GM12878 (cell line): Measurements from ENCODE around the gene ACTL10. TPM values are rescaled to one million over a fixed set of nuclear protein-coding genes. Genes with fewer than 3 reads are reported as not detected.

Source experiments
- ATAC-seq: fragments of 200-7000 bp; cut with Tn5 transposase; 3 replicates; pipeline ENCODE4 v1.9.1; 2020; ENCODE audit warnings: mild to moderate bottlenecking, moderate library complexity
- BruUV-seq: library from RNA; stranded (reverse); fragments of 400-500 nt; replicated peaks from 2 replicates; lab custom pipeline; 2021; lab: Mats Ljungman, UMichigan
- CTCF ChIA-PET: fragments of 300-600 bp; sonication (Branson Sonifier 250); formaldehyde crosslinking; extraction: SDS; loops from one replicate; lab custom pipeline; 2021; ENCODE audit warnings: inconsistent platforms; lab: Yijun Ruan, JAX
- POLR2A ChIA-PET: fragments of 350-600 bp; formaldehyde crosslinking; extraction: SDS; loops from one replicate; lab custom pipeline; 2021; ENCODE audit warnings: inconsistent platforms; lab: Charles Lee
- RAD21 ChIA-PET: fragments of 300-600 bp; sonication (Branson Sonifier 250); formaldehyde crosslinking; loops from one replicate; lab custom pipeline; 2023; ENCODE audit warnings: antibody characterized with exemption; ENCODE audit not compliant: unreplicated experiment; lab: Charles Lee
- SMC1A ChIA-PET: fragments of 300-600 bp; sonication (Branson Sonifier 250); formaldehyde crosslinking; loops from one replicate; lab custom pipeline; 2023; ENCODE audit not compliant: unreplicated experiment, uncharacterized antibody; lab: Charles Lee
- DNase-seq: peaks from one replicate; pipeline ENCODE4 v3.0.0-alpha.2; 2011; ENCODE audit warnings: low read depth, low spot score
- FAIRE-seq: peaks from 3 replicates; lab custom pipeline; 2011; peaks lifted over from hg19 to GRCh38; lab: Jason Lieb, UNC
- H2AFZ ChIP-seq: 2 replicates; pipeline ENCODE4 v1.6.0; 2011; ENCODE audit warnings: low read depth, low read length, control low read depth; ENCODE audit not compliant: control insufficient read depth
- H3K27ac ChIP-seq: 2 replicates; pipeline ENCODE4 v1.5.1; 2011; ENCODE audit warnings: control low read depth; ENCODE audit not compliant: control insufficient read depth, insufficient read depth
- H3K27me3 ChIP-seq, 2 experiments: replicated peaks in 1 of 2; 2 replicates each; pipeline versions ENCODE4 v1.6.0 to v1.6.1; 2011; ENCODE audit warnings: low read length in 1 of 2; ENCODE audit not compliant: control insufficient read depth in 2 of 2, insufficient read depth in 2 of 2
- H3K36me3 ChIP-seq, 2 experiments: 2 replicates each; pipeline ENCODE4 v1.5.1; 2011; ENCODE audit warnings: low read length in 1 of 2; ENCODE audit not compliant: control insufficient read depth in 2 of 2, insufficient read depth in 2 of 2
- H3K4me1 ChIP-seq: 2 replicates; pipeline ENCODE4 v1.6.1; 2011; ENCODE audit warnings: mild to moderate bottlenecking, low read length, moderate library complexity, mixed read lengths; ENCODE audit not compliant: control insufficient read depth, insufficient read depth
- H3K4me2 ChIP-seq: 2 replicates; pipeline ENCODE4 v1.6.0; 2011; ENCODE audit warnings: control low read depth; ENCODE audit not compliant: control insufficient read depth, insufficient read depth
- H3K4me3 ChIP-seq: fragments of 200-600 bp; sonication (generic); 2 replicates; pipeline ENCODE4 v1.5.1; 2016
- H3K79me2 ChIP-seq: 2 replicates; pipeline ENCODE4 v1.6.0; 2011; ENCODE audit warnings: low read length; ENCODE audit not compliant: control insufficient read depth, insufficient read depth
- H3K9ac ChIP-seq: 2 replicates; pipeline ENCODE4 v1.8.0; 2011; ENCODE audit warnings: low read length, control low read depth, mixed read lengths; ENCODE audit not compliant: control insufficient read depth, insufficient read depth
- H3K9me3 ChIP-seq: replicated peaks from 3 replicates; pipeline ENCODE4 v1.5.1; 2011; ENCODE audit warnings: mild to moderate bottlenecking, low read length; ENCODE audit not compliant: control insufficient read depth, insufficient read depth
- H4K20me1 ChIP-seq: 2 replicates; pipeline ENCODE4 v1.6.0; 2011; ENCODE audit not compliant: control insufficient read depth, insufficient read depth
- BHLHE40 ChIP-seq, 2 experiments: fragments of 450-650 bp in 1 of 2; IDR thresholded peaks; 2 replicates each; pipeline ENCODE4 v1.6.1; 2011 to 2017; ENCODE audit warnings: low read depth in 2 of 2, borderline replicate concordance in 1 of 2, improper control_type of control experiment in 1 of 2, low read length in 1 of 2, mild to moderate bottlenecking in 1 of 2
- EED ChIP-seq: sonication (generic); IDR thresholded peaks from 2 replicates; pipeline ENCODE4 v1.6.1; 2016; ENCODE audit warnings: antibody characterized with exemption, low read depth
- EGR1 ChIP-seq, 2 experiments: IDR thresholded peaks; 1 replicate in 1 of 2; 2 replicates in 1 of 2; pipeline ENCODE4 v1.6.1; 2011 to 2012; ENCODE audit warnings: low read depth in 2 of 2, low read length in 2 of 2, borderline replicate concordance in 1 of 2, mild to moderate bottlenecking in 1 of 2, moderate library complexity in 1 of 2
- EP300 ChIP-seq, 2 experiments: fragments of 150-350 bp in 1 of 2; IDR thresholded peaks; 2 replicates each; pipeline ENCODE4 v1.6.1; 2011 to 2012; ENCODE audit warnings: low read depth in 2 of 2, low read length in 2 of 2, borderline replicate concordance in 1 of 2, improper control_type of control experiment in 1 of 2, inconsistent platforms in 1 of 2; ENCODE audit not compliant: control insufficient read depth in 1 of 2
- HCFC1 ChIP-seq: fragments of 150-350 bp; IDR thresholded peaks from 2 replicates; pipeline ENCODE4 v1.6.1; 2014; ENCODE audit warnings: low read length
- IKZF1 ChIP-seq: fragments of 450-650 bp; conservative IDR thresholded peaks from 2 replicates; pipeline ENCODE4 v1.6.1; 2017; ENCODE audit warnings: antibody characterized with exemption, mild to moderate bottlenecking
- LARP7 ChIP-seq: fragments of 450-650 bp; IDR thresholded peaks from 2 replicates; pipeline ENCODE4 v1.6.1; 2017; ENCODE audit warnings: mild to moderate bottlenecking
- MXI1 ChIP-seq: fragments of 150-350 bp; IDR thresholded peaks from 2 replicates; pipeline ENCODE4 v1.6.1; 2011; ENCODE audit warnings: low read depth, mild to moderate bottlenecking, inconsistent platforms, low read length, improper control_type of control experiment
- MYC ChIP-seq: IDR thresholded peaks from 2 replicates; pipeline ENCODE4 v1.6.1; 2011; ENCODE audit warnings: mild to moderate bottlenecking, low read length, moderate library complexity, inconsistent platforms; ENCODE audit not compliant: insufficient read depth, insufficient replicate concordance, insufficient read length, severe bottlenecking
- RUNX3 ChIP-seq: IDR thresholded peaks from 2 replicates; pipeline ENCODE4 v1.6.1; 2012; ENCODE audit warnings: low read length, inconsistent platforms
- YY1 ChIP-seq: IDR thresholded peaks from 2 replicates; pipeline ENCODE4 v1.6.1; 2011; ENCODE audit warnings: low read depth, mild to moderate bottlenecking, low read length
- ZNF384 ChIP-seq: IDR thresholded peaks from 2 replicates; pipeline ENCODE4 v1.6.1; 2012; ENCODE audit warnings: low read depth, mild to moderate bottlenecking, low read length, improper control_type of control experiment, borderline replicate concordance
- WGBS: methylation state at CpG from one replicate; pipeline ENCODE4 v1.1.6; 2016; ENCODE audit warnings: low lambda C conversion rate; ENCODE audit not compliant: insufficient replicate concordance, insufficient coverage; ENCODE audit errors: missing lambda C conversion rate; 5-methylcytosine and 5-hydroxymethylcytosine counted together
- in situ Hi-C: fragments of 300-500 bp; cut with MboI; formaldehyde crosslinking; loops from 9 replicates; pipeline ENCODE4 v1.14.3; 2018; ENCODE audit warnings: mixed read lengths
- intact Hi-C: fragments of 100-400 bp; cut with micrococcal nuclease; formaldehyde crosslinking; loops from one replicate; pipeline ENCODE4 v1.14.2; 2022; ENCODE audit not compliant: unreplicated experiment
- polyA plus RNA-seq, 11 experiments: library from polyadenylated mRNA; depleted of rRNA in 4 of 11; unstranded in 6 of 11; stranded (reverse) in 5 of 11; fragments of >200 nt; fragmentation: Nextera tagmentation in 4 of 11; fragmentation: Illumina TruSeq in 1 of 11; extraction: Ambion mirVana in 4 of 11; extraction: Trizol in 1 of 11; gene quantifications; 1 replicate in 1 of 11; 2 replicates in 10 of 11; pipeline versions ENCODE4 v1.2.1 to v1.2.3, GENCODE V29; 2011 to 2016; ENCODE audit warnings: inconsistent platforms in 2 of 11, missing spikeins in 2 of 11, low read depth in 1 of 11
- total RNA-seq, 4 experiments: library from RNA; depleted of rRNA in 3 of 4; stranded (reverse); fragments of >200 nt in 3 of 4; fragmentation: Illumina TruSeq in 1 of 4; extraction: Trizol in 1 of 4; gene quantifications; 2 replicates each; pipeline versions ENCODE4 v1.2.1 to v1.2.3, GENCODE V29; 2013 to 2021
- TF ChIP-seq, protein P1 (sequence below): fragments of 450-650 bp; conservative IDR thresholded peaks from 2 replicates; pipeline ENCODE4 v1.6.1; 2017; ENCODE audit warnings: mild to moderate bottlenecking, moderate library complexity

Gene ACTL10
- total and polyA plus RNA-seq, 10 of the 15 experiments (the other 5 are each of a cell fraction or from before 2014, with no cell fraction given) = 0.12 to 5.0 (median 0.89) TPM

DNA sequence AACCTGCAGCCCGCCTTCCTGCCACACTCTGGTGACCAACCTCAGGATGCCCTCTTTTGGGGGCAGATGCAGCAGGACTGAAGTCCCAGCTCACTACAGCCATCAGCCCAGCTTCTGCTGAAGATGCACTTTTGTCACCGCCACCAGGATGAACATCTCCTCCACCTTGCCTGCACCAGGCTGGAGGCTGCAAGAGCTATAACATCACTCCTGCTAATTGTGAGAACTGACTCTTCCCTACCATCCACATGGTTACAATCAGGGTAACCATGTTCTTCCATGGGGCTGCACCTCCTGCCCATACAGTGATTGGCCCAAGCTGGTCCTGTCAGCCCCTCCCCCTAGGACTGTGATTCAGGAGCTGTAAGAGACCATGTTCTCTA lies 2.0 kb upstream of the ACTL10 start:
- H3K9me3 ChIP-seq = no peaks in the 10 kb centered on the region
- no peak overlapping the region for H3K4me3 ChIP-seq
- FAIRE-seq (no peak), DNase-seq (no peak), ATAC-seq (no peak)
- H3K36me3 ChIP-seq = no peaks in the 10 kb centered on the region
- 81% methylated on average over 2 of the region's 2 CpGs for WGBS
- H4K20me1 ChIP-seq = peaks cover 4% of the 10 kb centered on the region; the same call in 1 of the 2 replicates
- BruUV-seq = no TSS peak
- H3K79me2 ChIP-seq = peaks cover 2% of the 10 kb centered on the region
- peaks cover 29% of the 10 kb centered on the region for H3K4me1 ChIP-seq
- intact Hi-C loops (loop anchor here (1.0 to 10.0 kb wide), 2 partner anchors 25 to 460 kb away; no protein-coding TSS in a partner anchor), in situ Hi-C loops (no loop called here)
- no peak overlapping the region for H3K27ac ChIP-seq
- ChIA-PET POLR2A (interaction anchor here (0.7 to 3.3 kb wide), 6 partner anchors 22 to 175 kb away, joined by 3 to 20 read pairs (median 3); partner anchors contain the start of genes CBFA2T2 and PXMP4), SMC1A (interaction anchor here (0.6 to 1.2 kb wide), 3 partner anchors 11 to 266 kb away, joined by 4 read pairs; no protein-coding TSS in a partner anchor), RAD21 (interaction anchor here (1.4 to 2.2 kb wide), 3 partner anchors 12 to 205 kb away, joined by 4 to 10 read pairs (median 10); partner anchors contain the start of gene CBFA2T2), CTCF (interaction anchor here (0.6 to 3.2 kb wide), 6 partner anchors 11 to 220 kb away, joined by 3 to 20 read pairs (median 4); no protein-coding TSS in a partner anchor)
- no peak overlapping the region for H3K9ac ChIP-seq
- no peak for TF ChIP-seq YY1
- no peak for TF ChIP-seq ZNF384
- no peak for TF ChIP-seq EGR1 (IDR thresholded peaks at IDR 0.05; ENCODE audit: borderline replicate concordance in 1 of 2, low read depth in 2 of 2, low read length in 2 of 2)
- TF ChIP-seq EED = no peak
- H3K27me3 ChIP-seq = no peaks in the 10 kb centered on the region
- H3K4me2 ChIP-seq = no peak overlapping the region
- no peak overlapping the region for H2AFZ ChIP-seq

DNA sequence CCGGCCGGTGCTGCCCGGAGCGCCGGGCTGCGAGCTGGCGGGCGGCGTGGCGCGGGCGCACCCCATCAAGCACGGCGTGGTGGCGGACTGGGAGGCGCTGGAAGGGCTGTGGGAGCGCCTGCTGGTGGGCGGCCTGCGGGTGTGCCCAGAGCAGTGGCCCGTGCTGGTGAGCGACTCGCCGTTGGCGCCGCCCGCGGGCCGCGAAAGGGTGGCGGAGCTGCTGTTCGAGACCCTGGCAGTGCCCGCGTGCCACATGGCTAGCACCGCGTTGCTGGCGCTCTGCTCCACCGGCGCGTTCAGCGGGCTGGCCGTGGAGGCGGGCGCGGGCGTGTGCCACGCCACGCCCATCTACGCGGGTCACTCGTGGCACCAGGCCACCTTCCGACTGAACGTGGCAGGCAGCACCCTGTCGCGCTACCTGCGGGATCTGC lies 517 bp downstream of the ACTL10 start:
- BruUV-seq = no TSS peak
- intact Hi-C loops = loop anchor here (2.0 to 10.0 kb wide), 2 partner anchors 64 to 458 kb away; partner anchors contain the start of gene ZNF341
- peak overlapping the region; percentile 75 for H3K4me3 ChIP-seq
- TF ChIP-seq LARP7 = peak; percentile 22
- TF ChIP-seq HCFC1 = no peak
- peak; percentile 22 for TF ChIP-seq RUNX3
- peak in 1 of 2 experiments; percentile 71; a peak in 1 of 4 replicates for TF ChIP-seq BHLHE40 (IDR thresholded peaks at IDR 0.05; ENCODE audit: borderline replicate concordance in 1 of 2, low read depth in 2 of 2, low read length in 1 of 2)
- TF ChIP-seq MXI1 = 0 out of 2 replicates have a peak, but pooled peaks have one; percentile 40
- TF ChIP-seq MYC = peak; percentile 68
- TF ChIP-seq EP300 (IDR thresholded peaks at IDR 0.05; ENCODE audit: borderline replicate concordance in 1 of 2, control insufficient read depth in 1 of 2, low read depth in 2 of 2, low read length in 2 of 2) = no peak
- TF ChIP-seq IKZF1 = peak; percentile 53
- TF ChIP-seq, protein P1, sequence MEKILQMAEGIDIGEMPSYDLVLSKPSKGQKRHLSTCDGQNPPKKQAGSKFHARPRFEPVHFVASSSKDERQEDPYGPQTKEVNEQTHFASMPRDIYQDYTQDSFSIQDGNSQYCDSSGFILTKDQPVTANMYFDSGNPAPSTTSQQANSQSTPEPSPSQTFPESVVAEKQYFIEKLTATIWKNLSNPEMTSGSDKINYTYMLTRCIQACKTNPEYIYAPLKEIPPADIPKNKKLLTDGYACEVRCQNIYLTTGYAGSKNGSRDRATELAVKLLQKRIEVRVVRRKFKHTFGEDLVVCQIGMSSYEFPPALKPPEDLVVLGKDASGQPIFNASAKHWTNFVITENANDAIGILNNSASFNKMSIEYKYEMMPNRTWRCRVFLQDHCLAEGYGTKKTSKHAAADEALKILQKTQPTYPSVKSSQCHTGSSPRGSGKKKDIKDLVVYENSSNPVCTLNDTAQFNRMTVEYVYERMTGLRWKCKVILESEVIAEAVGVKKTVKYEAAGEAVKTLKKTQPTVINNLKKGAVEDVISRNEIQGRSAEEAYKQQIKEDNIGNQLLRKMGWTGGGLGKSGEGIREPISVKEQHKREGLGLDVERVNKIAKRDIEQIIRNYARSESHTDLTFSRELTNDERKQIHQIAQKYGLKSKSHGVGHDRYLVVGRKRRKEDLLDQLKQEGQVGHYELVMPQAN = 0 out of 2 replicates have a peak, but pooled peaks have one; percentile 10

More for the DNA sequence above, 517 bp downstream of the ACTL10 start:
- Histone ChIP-seq H3K9me3 (no peaks in the 10 kb centered on the region), H3K9ac (peak overlapping the region; percentile 36), H3K27me3 (no peaks in the 10 kb centered on the region), H3K79me2 (peaks cover 2% of the 10 kb centered on the region), H3K4me2 (peak overlapping the region; percentile 99), H3K27ac (peak overlapping the region; percentile 65), H4K20me1 (peaks cover 4% of the 10 kb centered on the region; the same call in 1 of the 2 replicates), H2AFZ (peak overlapping the region; percentile 39), H3K4me1 (peaks cover 29% of the 10 kb centered on the region), H3K36me3 (no peaks in the 10 kb centered on the region)
- FAIRE-seq (no peak), DNase-seq (no peak), ATAC-seq (peak; percentile 43)
- ChIA-PET RAD21 (interaction anchor here (0.6 to 3.3 kb wide), 28 partner anchors 9 to 266 kb away, joined by 3 to 25 read pairs (median 4); partner anchors contain the start of genes CBFA2T2, CDK5RAP1, PXMP4 and SNTA1), SMC1A (interaction anchor here (0.9 to 4.0 kb wide), 17 partner anchors 12 to 444 kb away, joined by 3 to 20 read pairs (median 4); partner anchors contain the start of genes CBFA2T2 and CDK5RAP1), CTCF (interaction anchor here (0.5 to 4.1 kb wide), 34 partner anchors 9 to 368 kb away, joined by 3 to 43 read pairs (median 3); partner anchors contain the start of genes CBFA2T2, CDK5RAP1, CHMP4B and E2F1), POLR2A (interaction anchor here (0.6 to 3.3 kb wide), 10 partner anchors 12 to 210 kb away, joined by 3 to 20 read pairs (median 4); partner anchors contain the start of genes CBFA2T2 and PXMP4)
- in situ Hi-C loops = no loop called here
- 1% methylated on average over 47 of the region's 55 CpGs for WGBS
